PFSK-1 (cell line): ENCODE data around the gene GTF2E1.

Experiments used
- POLR2AphosphoS5 ChIP-seq: IDR thresholded peaks from 2 replicates; pipeline ENCODE4 v1.6.1; 2012; ENCODE audit warnings: low read depth, mild to moderate bottlenecking, control low read depth, low read length, moderate library complexity
- TAF1 ChIP-seq: IDR thresholded peaks from 2 replicates; pipeline ENCODE4 v1.6.1; 2012; ENCODE audit warnings: low read length, control low read depth, borderline replicate concordance; ENCODE audit not compliant: insufficient read depth

GRCh38 chr3:120828796-120829195, 86.3 kb downstream of the GTF2E1 start:
- TF ChIP-seq TAF1 (no peak), POLR2AphosphoS5 (no peak)
